ENCODE data around the gene GKAP1.
"Not testable (repeated sequence)": the region's sequence is repeated elsewhere in the genome, so short reads cannot be mapped to it uniquely, and the experiment has no call there.

DNA sequence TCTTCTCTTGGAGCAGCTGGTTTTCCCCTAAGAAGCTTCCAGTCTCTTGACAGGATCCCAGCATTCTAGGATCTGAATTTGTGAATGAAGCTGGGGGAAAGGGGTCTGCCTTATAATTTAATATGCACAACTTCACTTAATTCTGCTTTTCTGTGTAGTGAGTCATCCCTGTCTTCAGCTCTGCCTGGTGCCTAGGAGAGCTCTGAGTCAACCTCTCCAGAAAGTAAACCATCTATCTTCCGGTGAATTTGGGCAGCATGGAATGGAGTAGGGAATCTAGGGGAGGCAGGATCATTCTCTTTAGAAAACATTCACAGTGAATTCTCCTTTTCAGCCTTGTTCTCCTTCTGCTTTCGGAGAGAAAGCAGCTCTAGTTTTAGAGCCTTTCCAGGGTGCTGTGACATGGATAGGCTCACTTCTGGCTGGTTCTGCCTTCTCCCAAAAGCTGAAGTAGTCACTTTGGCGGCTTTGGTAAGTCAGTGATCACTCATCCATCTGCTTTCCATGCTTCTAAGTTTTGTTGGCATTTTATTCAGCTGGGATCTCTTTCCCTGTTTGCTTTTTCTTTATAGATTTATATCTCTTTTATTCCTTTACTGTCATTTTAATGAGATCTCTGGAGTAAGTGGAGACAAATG is 7.5 kb upstream of the GKAP1 start:
- TF ChIP-seq, protein P1, sequence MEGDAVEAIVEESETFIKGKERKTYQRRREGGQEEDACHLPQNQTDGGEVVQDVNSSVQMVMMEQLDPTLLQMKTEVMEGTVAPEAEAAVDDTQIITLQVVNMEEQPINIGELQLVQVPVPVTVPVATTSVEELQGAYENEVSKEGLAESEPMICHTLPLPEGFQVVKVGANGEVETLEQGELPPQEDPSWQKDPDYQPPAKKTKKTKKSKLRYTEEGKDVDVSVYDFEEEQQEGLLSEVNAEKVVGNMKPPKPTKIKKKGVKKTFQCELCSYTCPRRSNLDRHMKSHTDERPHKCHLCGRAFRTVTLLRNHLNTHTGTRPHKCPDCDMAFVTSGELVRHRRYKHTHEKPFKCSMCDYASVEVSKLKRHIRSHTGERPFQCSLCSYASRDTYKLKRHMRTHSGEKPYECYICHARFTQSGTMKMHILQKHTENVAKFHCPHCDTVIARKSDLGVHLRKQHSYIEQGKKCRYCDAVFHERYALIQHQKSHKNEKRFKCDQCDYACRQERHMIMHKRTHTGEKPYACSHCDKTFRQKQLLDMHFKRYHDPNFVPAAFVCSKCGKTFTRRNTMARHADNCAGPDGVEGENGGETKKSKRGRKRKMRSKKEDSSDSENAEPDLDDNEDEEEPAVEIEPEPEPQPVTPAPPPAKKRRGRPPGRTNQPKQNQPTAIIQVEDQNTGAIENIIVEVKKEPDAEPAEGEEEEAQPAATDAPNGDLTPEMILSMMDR (IDR thresholded peaks at IDR 0.05) = not testable (repeated sequence)
- not testable (repeated sequence) for TF ChIP-seq POLR2A (IDR thresholded peaks at IDR 0.05)
